Measurements from ENCODE around the gene CYSTM1. TPM values are rescaled to one million over a fixed set of nuclear protein-coding genes. Genes with fewer than 3 reads are reported as not detected.

CYSTM1 gene
- total and polyA plus RNA-seq, 2 of the 8 experiments (the other 6 are each of a cell fraction or from before 2014, with no cell fraction given) = 25.0 to 47.8 TPM

DNA sequence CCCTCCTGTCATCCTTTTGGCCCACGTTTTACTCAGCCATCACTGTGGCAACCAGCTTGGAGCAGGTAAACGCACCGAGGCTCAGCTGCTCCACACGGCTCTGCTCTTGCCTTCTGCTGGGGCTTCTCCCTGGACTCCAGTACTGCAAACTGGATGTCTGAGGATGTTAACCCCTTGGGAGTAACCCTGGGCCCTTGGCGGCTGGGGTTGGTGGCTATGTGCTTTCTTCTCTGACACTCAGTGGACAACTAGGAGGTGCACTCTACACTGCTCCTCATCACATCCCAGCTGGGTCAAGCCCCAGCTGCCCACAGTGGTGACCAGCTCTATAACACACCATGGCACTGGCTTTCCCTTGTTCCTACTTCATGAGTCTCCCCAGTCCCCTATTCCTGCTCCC, 12.2 kb upstream of the CYSTM1 start:
- Histone ChIP-seq H3K23ac (ENCODE audit: insufficient read length) (no peak overlapping the region), H3K4me3 (ENCODE audit: extremely low read depth in 1 of 4, insufficient read depth in 2 of 4, low read depth in 3 of 4, low read length in 4 of 4) (no peak overlapping the region), H2AK5ac (ENCODE audit: low read depth, low read length) (no peak overlapping the region), H2AFZ (ENCODE audit: low read length) (no peak overlapping the region), H3K36me3 (ENCODE audit: control insufficient read depth in 2 of 4, insufficient read depth in 4 of 4, low read length in 3 of 4) (no peaks in the 10 kb centered on the region), H3K27ac (ENCODE audit: low read depth, low read length) (no peak overlapping the region), H4K8ac (ENCODE audit: extremely low read depth, insufficient read depth, low read length) (no peak overlapping the region), H3K14ac (ENCODE audit: insufficient read length) (no peak overlapping the region), H2BK12ac (ENCODE audit: low read depth, low read length) (no peak overlapping the region), H3K18ac (ENCODE audit: extremely low read depth, low read length) (no peak overlapping the region), H3K23me2 (ENCODE audit: low read depth, low read length) (no peaks in the 10 kb centered on the region), H4K20me1 (replicated peaks in 1 of 2; ENCODE audit: control insufficient read depth in 1 of 2, insufficient read depth in 2 of 2, low read length in 2 of 2) (no peaks in the 10 kb centered on the region), H2BK15ac (ENCODE audit: low read length) (no peak overlapping the region), H3K79me2 (ENCODE audit: control insufficient read depth in 1 of 2, insufficient read depth in 2 of 2, low read length in 2 of 2) (no peaks in the 10 kb centered on the region), H4K5ac (ENCODE audit: insufficient read length, low read depth, low read length) (no peak overlapping the region), H3K9me3 (ENCODE audit: insufficient read depth in 2 of 2, low read depth in 1 of 2, low read length in 1 of 2) (no peaks in the 10 kb centered on the region), H3K4ac (replicated peaks; ENCODE audit: insufficient read length, low read depth, low read length) (no peak overlapping the region), H3K9ac (replicated peaks in 1 of 4; ENCODE audit: extremely low read depth in 1 of 4, low read depth in 3 of 4, low read length in 3 of 4) (no peak overlapping the region), H3K56ac (replicated peaks; ENCODE audit: insufficient read length, low read depth, low read length) (no peak overlapping the region), H3K4me1 (replicated peaks in 1 of 4; ENCODE audit: control insufficient read depth in 3 of 4, insufficient read depth in 4 of 4, low read length in 3 of 4) (no peaks in the 10 kb centered on the region), H2BK120ac (replicated peaks; ENCODE audit: low read depth, low read length) (no peak overlapping the region), H3K4me2 (ENCODE audit: insufficient read depth in 1 of 2, low read depth in 2 of 2, low read length in 2 of 2) (no peak overlapping the region), H2BK5ac (ENCODE audit: low read depth, low read length) (no peak overlapping the region), H3K79me1 (ENCODE audit: low read depth, low read length) (no peaks in the 10 kb centered on the region), H2BK20ac (ENCODE audit: low read length) (no peak overlapping the region), H4K91ac (replicated peaks; ENCODE audit: insufficient read length, low read length) (no peak overlapping the region), H3K27me3 (replicated peaks in 1 of 4; ENCODE audit: control insufficient read depth in 3 of 4, extremely low read depth in 1 of 4, insufficient read depth in 3 of 4, low read length in 3 of 4) (no peaks in the 10 kb centered on the region)
- FAIRE-seq (no peak), DNase-seq (ENCODE audit: low read depth in 1 of 2, low spot score in 2 of 2) (no peak)
- 85% methylated on average over 5 of the region's 5 CpGs; no CpG with 5 or more reads in 1 of the 2 experiments for WGBS, 2 experiments (ENCODE audit: extremely low coverage in 1 of 2, insufficient coverage in 1 of 2, insufficient read length in 1 of 2, insufficient replicate concordance in 2 of 2, low coverage in 1 of 2, low lambda C conversion rate in 2 of 2, missing lambda C conversion rate in 1 of 2)
- ChIA-PET POLR2A (ENCODE audit: partially characterized antibody) (no interaction called here), CTCF (ENCODE audit: partially characterized antibody) (interaction anchor here (0.5 to 1.5 kb wide), 5 partner anchors 10 to 878 kb away, joined by 3 to 6 read pairs (median 3); no protein-coding TSS in a partner anchor)
- no peak for TF ChIP-seq TEAD4 (IDR thresholded peaks at IDR 0.05; ENCODE audit: low read depth, low read length)
- no peak for TF ChIP-seq KDM4A (IDR thresholded peaks at IDR 0.05; ENCODE audit: low read depth, low read length, severe bottlenecking)
- TF ChIP-seq, protein P1, sequence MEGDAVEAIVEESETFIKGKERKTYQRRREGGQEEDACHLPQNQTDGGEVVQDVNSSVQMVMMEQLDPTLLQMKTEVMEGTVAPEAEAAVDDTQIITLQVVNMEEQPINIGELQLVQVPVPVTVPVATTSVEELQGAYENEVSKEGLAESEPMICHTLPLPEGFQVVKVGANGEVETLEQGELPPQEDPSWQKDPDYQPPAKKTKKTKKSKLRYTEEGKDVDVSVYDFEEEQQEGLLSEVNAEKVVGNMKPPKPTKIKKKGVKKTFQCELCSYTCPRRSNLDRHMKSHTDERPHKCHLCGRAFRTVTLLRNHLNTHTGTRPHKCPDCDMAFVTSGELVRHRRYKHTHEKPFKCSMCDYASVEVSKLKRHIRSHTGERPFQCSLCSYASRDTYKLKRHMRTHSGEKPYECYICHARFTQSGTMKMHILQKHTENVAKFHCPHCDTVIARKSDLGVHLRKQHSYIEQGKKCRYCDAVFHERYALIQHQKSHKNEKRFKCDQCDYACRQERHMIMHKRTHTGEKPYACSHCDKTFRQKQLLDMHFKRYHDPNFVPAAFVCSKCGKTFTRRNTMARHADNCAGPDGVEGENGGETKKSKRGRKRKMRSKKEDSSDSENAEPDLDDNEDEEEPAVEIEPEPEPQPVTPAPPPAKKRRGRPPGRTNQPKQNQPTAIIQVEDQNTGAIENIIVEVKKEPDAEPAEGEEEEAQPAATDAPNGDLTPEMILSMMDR (IDR thresholded peaks at IDR 0.05; ENCODE audit: control extremely low read depth in 1 of 3, insufficient read depth in 1 of 3, low read depth in 1 of 3, low read length in 3 of 3) = no peak
- TF ChIP-seq, protein P2, sequence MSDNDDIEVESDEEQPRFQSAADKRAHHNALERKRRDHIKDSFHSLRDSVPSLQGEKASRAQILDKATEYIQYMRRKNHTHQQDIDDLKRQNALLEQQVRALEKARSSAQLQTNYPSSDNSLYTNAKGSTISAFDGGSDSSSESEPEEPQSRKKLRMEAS (IDR thresholded peaks at IDR 0.05) = no peak
- no peak for TF ChIP-seq RFX5 (IDR thresholded peaks at IDR 0.05; ENCODE audit: borderline replicate concordance, low read depth, low read length)
- TF ChIP-seq FOSL1 (IDR thresholded peaks at IDR 0.05; ENCODE audit: insufficient read depth, low read depth, low read length) = no peak
- TF ChIP-seq ZNF274 (IDR thresholded peaks at IDR 0.05; ENCODE audit: borderline replicate concordance, extremely low read depth, low read length) = no peak
- TF ChIP-seq, protein P3, sequence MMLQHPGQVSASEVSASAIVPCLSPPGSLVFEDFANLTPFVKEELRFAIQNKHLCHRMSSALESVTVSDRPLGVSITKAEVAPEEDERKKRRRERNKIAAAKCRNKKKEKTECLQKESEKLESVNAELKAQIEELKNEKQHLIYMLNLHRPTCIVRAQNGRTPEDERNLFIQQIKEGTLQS (IDR thresholded peaks at IDR 0.05; ENCODE audit: insufficient read depth, low read depth, low read length) = no peak
- TF ChIP-seq PHF8 (conservative IDR thresholded peaks at IDR 0.05; ENCODE audit: low read depth, low read length) = no peak
- TF ChIP-seq CBX8 (IDR thresholded peaks at IDR 0.05; ENCODE audit: borderline replicate concordance, low read depth, low read length) = no peak
- TF ChIP-seq NRF1 (IDR thresholded peaks at IDR 0.05; ENCODE audit: low read depth, low read length) = no peak

Measured in H1 (cell line).